ENCODE results near the gene PAMR1. TPM values are rescaled to one million over a fixed set of nuclear protein-coding genes. Genes with fewer than 3 reads are reported as not detected.

Gene PAMR1
- total RNA-seq, 1 donor, result 278 TPM

- TF ChIP-seq CTCF (IDR thresholded peaks at IDR 0.05; ENCODE audit: insufficient read depth, low read length), result no peak
- H3K4me3 ChIP-seq (ENCODE audit: low read depth, low read length), result no peak overlapping the region
- DNase-seq (ENCODE audit: low read depth), result no peak
These were observed 122.4 kb downstream of the PAMR1 start for GRCh38 chr11:35402751-35403660.

GRCh38 chr11:35398881-35399280, 126.5 kb downstream of the PAMR1 start:
- H3K4me3 ChIP-seq (ENCODE audit: low read depth, low read length), result no peak overlapping the region
- DNase-seq (ENCODE audit: low read depth), result peak; percentile 22
- TF ChIP-seq CTCF (IDR thresholded peaks at IDR 0.05; ENCODE audit: insufficient read depth, low read length), result no peak

- DNase-seq (ENCODE audit: low read depth), result no peak
- H3K4me3 ChIP-seq (ENCODE audit: low read depth, low read length), result no peak overlapping the region
- no peak for TF ChIP-seq CTCF (IDR thresholded peaks at IDR 0.05; ENCODE audit: insufficient read depth, low read length)
These were observed 130.5 kb downstream of the PAMR1 start for GRCh38 chr11:35394941-35395340.

- TF ChIP-seq CTCF (IDR thresholded peaks at IDR 0.05; ENCODE audit: insufficient read depth, low read length), result no peak
- DNase-seq (ENCODE audit: low read depth), result no peak
- no peak overlapping the region for H3K4me3 ChIP-seq (ENCODE audit: low read depth, low read length)
These were observed 132.3 kb downstream of the PAMR1 start for GRCh38 chr11:35393098-35393497.

GRCh38 chr11:35391922-35392688, 133.3 kb downstream of the PAMR1 start:
- peak; percentile 78 for TF ChIP-seq CTCF (IDR thresholded peaks at IDR 0.05; ENCODE audit: insufficient read depth, low read length)
- peak; percentile 84 for DNase-seq (ENCODE audit: low read depth)
- H3K4me3 ChIP-seq (ENCODE audit: low read depth, low read length), result no peak overlapping the region

GRCh38 chr11:35390737-35391682, 134.4 kb downstream of the PAMR1 start:
- H3K4me3 ChIP-seq (ENCODE audit: low read depth, low read length), result no peak overlapping the region
- DNase-seq (ENCODE audit: low read depth), result peak; percentile 72
- no peak for TF ChIP-seq CTCF (IDR thresholded peaks at IDR 0.05; ENCODE audit: insufficient read depth, low read length)
